Measurements from ENCODE around the gene NR1D2.

GRCh38 chr3:23964537-23965235, 19.6 kb downstream of the NR1D2 start:
- TF ChIP-seq, protein P1, sequence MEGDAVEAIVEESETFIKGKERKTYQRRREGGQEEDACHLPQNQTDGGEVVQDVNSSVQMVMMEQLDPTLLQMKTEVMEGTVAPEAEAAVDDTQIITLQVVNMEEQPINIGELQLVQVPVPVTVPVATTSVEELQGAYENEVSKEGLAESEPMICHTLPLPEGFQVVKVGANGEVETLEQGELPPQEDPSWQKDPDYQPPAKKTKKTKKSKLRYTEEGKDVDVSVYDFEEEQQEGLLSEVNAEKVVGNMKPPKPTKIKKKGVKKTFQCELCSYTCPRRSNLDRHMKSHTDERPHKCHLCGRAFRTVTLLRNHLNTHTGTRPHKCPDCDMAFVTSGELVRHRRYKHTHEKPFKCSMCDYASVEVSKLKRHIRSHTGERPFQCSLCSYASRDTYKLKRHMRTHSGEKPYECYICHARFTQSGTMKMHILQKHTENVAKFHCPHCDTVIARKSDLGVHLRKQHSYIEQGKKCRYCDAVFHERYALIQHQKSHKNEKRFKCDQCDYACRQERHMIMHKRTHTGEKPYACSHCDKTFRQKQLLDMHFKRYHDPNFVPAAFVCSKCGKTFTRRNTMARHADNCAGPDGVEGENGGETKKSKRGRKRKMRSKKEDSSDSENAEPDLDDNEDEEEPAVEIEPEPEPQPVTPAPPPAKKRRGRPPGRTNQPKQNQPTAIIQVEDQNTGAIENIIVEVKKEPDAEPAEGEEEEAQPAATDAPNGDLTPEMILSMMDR (IDR thresholded peaks at IDR 0.05), result no peak
- no peak for TF ChIP-seq POLR2A (IDR thresholded peaks at IDR 0.05)
